Aorta (tissue), 5 donors: ENCODE measurements around the gene TCF4. TPM values are rescaled to one million over a fixed set of nuclear protein-coding genes. Genes with fewer than 3 reads are reported as not detected.

Experiments
- ATAC-seq: fragments of 200-7000 bp; cut with Tn5 transposase; one replicate; pipeline ENCODE4 v1.9.1; 2022; ENCODE audit warnings: moderate library complexity; ENCODE audit not compliant: low FRiP score
- DNase-seq, 2 donors: peaks; one replicate each; pipeline ENCODE4 v3.0.0-alpha.2; 2020
- H3K27ac ChIP-seq, 2 donors: one replicate each; pipeline ENCODE4 v1.5.1; 2013; ENCODE audit warnings: low read length in 2 of 2, mild to moderate bottlenecking in 2 of 2, moderate library complexity in 2 of 2, control low read depth in 1 of 2, inconsistent platforms in 1 of 2, low read depth in 1 of 2
- H3K27me3 ChIP-seq, 2 donors: one replicate each; pipeline ENCODE4 v1.6.1; 2013; ENCODE audit warnings: control low read depth in 1 of 2, low read length in 1 of 2, mild to moderate bottlenecking in 1 of 2, moderate library complexity in 1 of 2; ENCODE audit not compliant: insufficient read depth in 2 of 2, control insufficient read depth in 1 of 2
- H3K36me3 ChIP-seq, 2 donors: one replicate each; pipeline ENCODE4 v1.6.1; 2013; ENCODE audit warnings: control low read depth in 1 of 2, low read length in 1 of 2, mild to moderate bottlenecking in 1 of 2; ENCODE audit not compliant: insufficient read depth in 2 of 2, control insufficient read depth in 1 of 2
- H3K4me1 ChIP-seq, 2 donors: one replicate each; pipeline ENCODE4 v1.6.1; 2013; ENCODE audit warnings: low read length in 2 of 2, control low read depth in 1 of 2, mild to moderate bottlenecking in 1 of 2, moderate library complexity in 1 of 2; ENCODE audit not compliant: insufficient read depth in 2 of 2, control insufficient read depth in 1 of 2
- H3K4me3 ChIP-seq, 2 donors: one replicate each; pipeline ENCODE4 v1.5.1; 2013; ENCODE audit warnings: low read length in 2 of 2, control low read depth in 1 of 2, mild to moderate bottlenecking in 1 of 2
- H3K9me3 ChIP-seq: one replicate; pipeline ENCODE4 v1.6.1; 2013; ENCODE audit warnings: mild to moderate bottlenecking, low read length; ENCODE audit not compliant: control insufficient read depth
- WGBS, 2 donors: extraction: QIAGEN DNeasy Blood & Tissue Kit; methylation state at CpG; one replicate each; pipeline ENCODE4 v1.1.7; 2013; 5-methylcytosine and 5-hydroxymethylcytosine counted together
- intact Hi-C, 2 donors: fragments of 100-400 bp; cut with DNase I; formaldehyde crosslinking; loops; one replicate each; pipeline versions ENCODE4 v1.14.2 to v1.15.0; 2022
- polyA plus RNA-seq, 2 donors: library from polyadenylated mRNA; stranded (reverse); fragments of 200-250 nt; gene quantifications; one replicate each; pipeline ENCODE4 v1.2.3, GENCODE V29; 2013
- total RNA-seq, 2 donors: library from RNA; stranded (reverse); fragmentation: NEBNext Ultra II Directional; extraction: Animal tissue kit (Norgen Biotek cat#: 25700); gene quantifications; one replicate each; pipeline ENCODE4 v1.2.1, GENCODE V29; 2021
- donor health status: healthy with polysubstance abuse.
- donor health status: Bipolar disorder and iron deficiency.
- donor health status: DM: no; HTN: no; CAD: no.
- donor health status: DM: no; HTN: no; CAD: no.
- donor health status: DM: yes; HTN: yes; CAD: no.

Gene TCF4
- total and polyA plus RNA-seq, 4 donors: 11.8 to 297 (median 75.0) TPM

- peaks cover 0 to 4% of the 10 kb centered on the region in 2 donors for H3K4me1 ChIP-seq
- H3K36me3 ChIP-seq: no peaks in the 10 kb centered on the region
- WGBS, 2 donors: 2% methylated on average over 13 of the region's 13 CpGs
- H3K27ac ChIP-seq: peak overlapping the region; percentile 84
- H3K9me3 ChIP-seq: no peaks in the 10 kb centered on the region
- DNase-seq (peak in 1 of 2 donors; percentile 76), ATAC-seq (peak; percentile 78)
- peak overlapping the region; percentile 2 to 47 for H3K4me3 ChIP-seq
- no peaks in the 10 kb centered on the region for H3K27me3 ChIP-seq
- intact Hi-C loops: loop anchor here (5.0 to 10.0 kb wide), 4 partner anchors 64 to 249 kb away; partner anchors contain the start of gene TCF4 (in 2 of the 2)
Observed at GRCh38 chr18:55337908-55338521, 250.0 kb downstream of the TCF4 start.

GRCh38 chr18:55337138-55337537 is 250.9 kb downstream of the TCF4 start:
- Histone ChIP-seq H3K36me3 (no peaks in the 10 kb centered on the region), H3K27ac (no peak overlapping the region), H3K4me3 (no peak overlapping the region), H3K4me1 (peaks cover 0 to 4% of the 10 kb centered on the region in 2 donors), H3K27me3 (no peaks in the 10 kb centered on the region), H3K9me3 (no peaks in the 10 kb centered on the region)
- intact Hi-C loops: loop anchor here (5.0 to 10.0 kb wide), 4 partner anchors 65 to 250 kb away; partner anchors contain the start of gene TCF4 (in 2 of the 2)
- WGBS, 2 donors: 94 to 97% methylated on average over 4 of the region's 4 CpGs
- ATAC-seq (no peak), DNase-seq (no peak)

- no peak for DNase-seq
- ATAC-seq: no peak
- Histone ChIP-seq H3K36me3 (no peaks in the 10 kb centered on the region), H3K9me3 (no peaks in the 10 kb centered on the region), H3K4me3 (no peak overlapping the region), H3K27me3 (no peaks in the 10 kb centered on the region), H3K27ac (no peak overlapping the region), H3K4me1 (peaks cover 0 to 4% of the 10 kb centered on the region in 2 donors)
- WGBS, 2 donors: 95 to 96% methylated on average over 3 of the region's 3 CpGs
- intact Hi-C loops: loop anchor here (5.0 to 10.0 kb wide), 4 partner anchors 66 to 251 kb away; partner anchors contain the start of gene TCF4 (in 2 of the 2)
Observed at GRCh38 chr18:55336438-55337100, 251.4 kb downstream of the TCF4 start.

- intact Hi-C loops: loop anchor here (5.0 to 10.0 kb wide), 4 partner anchors 67 to 252 kb away; partner anchors contain the start of gene TCF4 (in 2 of the 2)
- Histone ChIP-seq H3K4me3 (no peak overlapping the region), H3K27ac (no peak overlapping the region)
Observed at GRCh38 chr18:55334875-55335274, 253.1 kb downstream of the TCF4 start.

DNA sequence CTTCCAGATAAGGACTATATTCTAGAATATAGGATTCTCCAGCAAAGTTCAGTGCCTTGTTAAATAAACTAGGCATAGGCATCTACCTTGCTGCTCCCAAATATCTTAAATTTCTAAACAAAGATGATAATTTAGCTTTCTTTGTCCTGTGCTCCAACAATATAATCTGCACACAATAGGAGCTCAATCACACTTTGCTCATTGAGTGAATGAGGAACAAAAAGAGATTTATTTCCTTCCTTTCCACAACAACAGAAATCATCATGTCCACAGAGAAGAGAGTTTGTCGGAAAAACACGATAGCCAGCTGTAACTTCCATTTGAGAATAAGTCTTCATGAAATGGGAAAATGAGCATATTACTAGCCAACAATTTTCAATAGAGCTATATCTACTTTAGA is 256.7 kb downstream of the TCF4 start:
- no peak for ATAC-seq
- no peak overlapping the region for H3K4me3 ChIP-seq
- no peak for DNase-seq
- H3K9me3 ChIP-seq: no peaks in the 10 kb centered on the region
- H3K27me3 ChIP-seq: no peaks in the 10 kb centered on the region
- H3K36me3 ChIP-seq: no peaks in the 10 kb centered on the region
- peaks cover 0 to 3% of the 10 kb centered on the region in 2 donors for H3K4me1 ChIP-seq
- intact Hi-C loops: loop anchor here in 1 of 2 donors (10.0 kb wide), 1 partner anchor 254 kb away; the partner anchor contains the start of gene TCF4
- no peak overlapping the region for H3K27ac ChIP-seq
- WGBS, 2 donors: 85 to 89% methylated on average over 2 of the region's 2 CpGs

More at GRCh38 chr18:55334875-55335274, 253.1 kb downstream of the TCF4 start:
- H3K27me3 ChIP-seq: no peaks in the 10 kb centered on the region
- ATAC-seq: no peak
- H3K4me1 ChIP-seq: peaks cover 0 to 4% of the 10 kb centered on the region in 2 donors
- 68 to 82% methylated on average over 4 of the region's 4 CpGs for WGBS, 2 donors
- H3K36me3 ChIP-seq: no peaks in the 10 kb centered on the region
- no peaks in the 10 kb centered on the region for H3K9me3 ChIP-seq
- DNase-seq: peak in 1 of 2 donors; percentile 73

DNA sequence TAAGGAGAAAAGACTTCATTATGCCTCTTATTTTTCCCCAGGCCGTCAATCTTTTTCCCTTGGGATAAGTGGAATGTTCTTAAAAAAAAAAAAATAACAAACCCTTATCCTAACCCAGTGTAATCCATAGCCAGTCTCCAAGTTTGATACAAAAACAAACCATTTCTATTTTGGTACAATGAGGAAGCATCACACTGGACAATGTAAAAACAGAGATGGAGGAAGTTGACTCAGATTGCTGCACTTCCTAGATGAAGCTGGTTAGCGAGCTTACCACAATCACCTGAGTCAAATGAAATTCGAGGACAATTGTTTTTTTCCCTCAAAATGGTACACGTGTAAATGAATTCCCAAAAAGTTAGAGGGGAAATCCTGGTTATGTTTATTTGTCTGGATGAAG is 259.7 kb downstream of the TCF4 start:
- DNase-seq (no peak), ATAC-seq (peak; percentile 79)
- 2 to 3% methylated on average over 4 of the region's 4 CpGs for WGBS, 2 donors
- no peak overlapping the region for H3K27ac ChIP-seq
- H3K27me3 ChIP-seq: no peaks in the 10 kb centered on the region
- peaks cover 0 to 3% of the 10 kb centered on the region in 2 donors for H3K4me1 ChIP-seq
- no peaks in the 10 kb centered on the region for H3K9me3 ChIP-seq
- H3K36me3 ChIP-seq: no peaks in the 10 kb centered on the region
- H3K4me3 ChIP-seq: no peak overlapping the region
- intact Hi-C loops: no loop called here

DNA sequence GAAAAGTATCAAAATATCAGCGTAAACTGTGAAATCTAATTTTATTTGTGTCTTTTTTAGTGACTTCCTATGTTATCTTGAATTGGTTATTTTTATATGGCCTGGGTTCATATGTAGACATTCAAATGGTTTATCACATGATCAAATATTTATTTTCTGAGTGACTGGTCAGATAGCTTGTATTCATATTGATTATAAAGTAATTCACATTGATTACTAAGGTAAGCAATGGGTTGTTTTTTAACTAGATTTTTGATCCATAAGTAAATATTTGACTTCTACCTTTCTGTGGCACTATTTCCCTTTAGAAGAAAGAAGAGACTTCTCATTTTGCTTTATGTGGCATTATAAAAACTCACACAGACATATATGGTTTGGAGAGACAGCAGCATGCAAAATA is 260.5 kb downstream of the TCF4 start:
- Histone ChIP-seq H3K4me1 (peaks cover 0 to 3% of the 10 kb centered on the region in 2 donors), H3K36me3 (no peaks in the 10 kb centered on the region)

DNA sequence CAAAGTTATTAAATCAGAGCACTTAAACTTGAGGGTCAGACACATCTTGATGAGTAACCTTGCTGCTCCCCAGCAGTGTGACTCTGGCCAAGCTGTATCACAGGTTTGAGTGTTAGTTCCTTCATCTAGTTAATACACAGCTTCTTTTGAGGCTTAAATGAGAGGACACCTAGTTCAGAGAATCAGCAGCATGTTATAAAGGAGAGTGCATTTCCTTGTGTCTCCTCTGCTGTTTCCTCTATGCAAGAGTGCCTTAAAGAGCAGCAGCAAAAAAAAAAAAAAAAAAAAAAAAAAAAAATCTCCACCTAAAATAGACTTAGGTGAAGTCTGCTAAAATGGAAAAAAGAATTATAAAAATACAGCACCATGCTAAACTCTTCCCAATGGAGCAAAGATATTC is 261.9 kb downstream of the TCF4 start:
- Histone ChIP-seq H3K4me1 (peaks cover 0 to 3% of the 10 kb centered on the region in 2 donors), H3K4me3 (no peak overlapping the region), H3K27me3 (no peaks in the 10 kb centered on the region), H3K9me3 (no peaks in the 10 kb centered on the region), H3K27ac (peak overlapping the region in 1 of 2 donors; percentile 28), H3K36me3 (no peaks in the 10 kb centered on the region)
- ATAC-seq: no peak
- intact Hi-C loops: no loop called here
- no peak for DNase-seq

More for the DNA sequence above, 260.5 kb downstream of the TCF4 start:
- H3K4me3 ChIP-seq: no peak overlapping the region
- no peaks in the 10 kb centered on the region for H3K27me3 ChIP-seq
- intact Hi-C loops: no loop called here
- 96 to 97% methylated on average over 1 of the region's 1 CpG for WGBS, 2 donors
- H3K27ac ChIP-seq: no peak overlapping the region
- ATAC-seq (no peak), DNase-seq (no peak)
- no peaks in the 10 kb centered on the region for H3K9me3 ChIP-seq
